ENCODE results near the gene NR3C2.

- TF ChIP-seq CTCF (conservative IDR thresholded peaks at IDR 0.05): no peak
- TF ChIP-seq EZH2 (IDR thresholded peaks at IDR 0.05; ENCODE audit: low read depth): no peak
Measured at GRCh38 chr4:148364525-148364924, 77.7 kb downstream of the NR3C2 start.

Measured in PC-9 (cell line).